ENCODE results near the gene DDX17. TPM values are rescaled to one million over a fixed set of nuclear protein-coding genes. Genes with fewer than 3 reads are reported as not detected.

Gene DDX17
- total and polyA plus RNA-seq, 2 experiments from 2014 or later, result 88.0 to 603 TPM

DNA sequence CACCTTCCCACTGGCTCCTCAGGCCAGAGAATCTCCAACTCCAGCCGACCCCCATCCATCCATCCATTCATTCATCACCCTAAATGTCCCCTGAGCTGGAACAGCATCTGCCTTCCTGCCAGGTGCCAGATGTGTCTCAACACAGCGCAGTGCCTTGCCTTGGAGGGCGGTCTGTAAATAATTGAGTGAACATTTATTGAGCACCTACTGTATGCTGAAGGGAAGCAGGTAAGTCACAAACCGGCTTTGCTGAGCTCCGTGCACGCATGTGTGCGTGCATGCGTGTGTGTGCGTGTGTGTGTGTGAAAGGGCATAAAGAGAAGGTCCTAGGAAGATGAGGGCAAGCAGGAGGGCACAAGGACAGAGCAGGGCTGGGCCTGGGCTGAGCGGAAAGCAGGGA lies 61.3 kb downstream of the DDX17 start:
- Mint-ChIP-seq H3K27me3 (ENCODE audit: insufficient read depth, low read depth, poor library complexity) (peaks cover 15% of the 10 kb centered on the region), H3K4me3 (no peak overlapping the region), H3K27ac (no peak overlapping the region), H3K9me3 (no peaks in the 10 kb centered on the region; the same call in 2 of the 3 replicates), H3K36me3 (ENCODE audit: low read depth) (no peaks in the 10 kb centered on the region), H3K4me1 (peaks cover 7% of the 10 kb centered on the region; the same call in 2 of the 3 replicates)
- DNase-seq (ENCODE audit: low spot score) (no peak), ATAC-seq (no peak)
- H3K9me2 ChIP-seq (ENCODE audit: insufficient read depth), result no peaks in the 10 kb centered on the region
- no peaks in the 10 kb centered on the region for H3K4me1 ChIP-seq (ENCODE audit: insufficient read depth)
- no peak overlapping the region for H3K4me2 ChIP-seq
- H4K20me1 ChIP-seq (replicated peaks; ENCODE audit: insufficient read depth), result no peaks in the 10 kb centered on the region
- TF ChIP-seq ZNF331 (CRISPR knock-in tag; IDR thresholded peaks at IDR 0.05; ENCODE audit: low read depth), result no peak
- no peaks in the 10 kb centered on the region for H3K27me3 ChIP-seq (ENCODE audit: insufficient read depth)
- H3K36me3 ChIP-seq (ENCODE audit: insufficient read depth), result no peaks in the 10 kb centered on the region
- no peak overlapping the region for H3K27ac ChIP-seq (ENCODE audit: low read depth)
- no peaks in the 10 kb centered on the region for H3F3A ChIP-seq (replicated peaks; ENCODE audit: low read depth)
- no peak overlapping the region for H2AFZ ChIP-seq
- no peaks in the 10 kb centered on the region for H3K79me2 ChIP-seq (replicated peaks; ENCODE audit: insufficient read depth)
- H3K4me3 ChIP-seq, result no peak overlapping the region

DNA sequence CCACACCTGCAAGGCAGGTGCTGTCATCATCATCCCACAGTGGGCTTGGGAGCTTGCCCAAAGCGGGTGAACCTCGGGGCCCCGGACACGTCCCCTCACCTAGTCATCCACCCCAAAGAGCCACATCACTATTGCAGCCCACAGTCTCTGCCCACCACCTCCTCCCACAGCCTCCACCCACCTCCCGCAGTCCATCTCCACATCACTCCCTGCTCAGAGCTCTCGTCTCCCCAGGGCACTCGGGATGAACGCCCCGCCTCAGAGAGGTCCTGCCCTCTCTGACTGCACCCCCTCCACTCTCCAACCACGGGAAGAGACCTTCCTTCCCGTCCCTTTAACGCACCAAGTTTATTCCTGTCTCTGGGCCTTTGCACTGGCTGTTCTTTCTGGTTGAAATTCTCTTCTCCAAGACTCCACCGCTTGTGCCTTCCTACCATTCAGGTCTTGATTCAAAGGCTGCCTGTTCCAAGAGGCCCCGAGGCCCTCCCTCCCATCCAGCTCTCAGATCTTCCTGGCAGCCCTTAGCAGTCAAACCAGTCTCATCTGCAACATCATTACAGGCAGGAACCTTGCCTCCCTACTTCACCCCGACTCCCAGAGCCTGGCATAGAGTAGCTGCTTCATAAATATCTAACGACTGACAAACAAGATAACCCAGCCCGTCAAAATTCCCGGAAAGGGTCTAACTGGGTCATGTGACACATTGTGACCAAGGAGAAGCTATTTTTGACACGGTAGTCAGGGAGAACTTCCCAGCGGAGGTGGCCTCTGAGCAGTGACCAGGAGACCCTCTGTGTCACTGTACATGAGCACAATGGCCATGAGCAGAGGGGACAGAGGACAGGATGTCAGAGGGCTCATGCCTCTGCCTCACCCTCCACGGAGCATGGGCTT lies 62.2 kb downstream of the DDX17 start:
- Histone ChIP-seq H2AFZ (no peak overlapping the region), H3K36me3 (ENCODE audit: insufficient read depth) (no peaks in the 10 kb centered on the region), H3F3A (replicated peaks; ENCODE audit: low read depth) (no peaks in the 10 kb centered on the region), H3K27me3 (ENCODE audit: insufficient read depth) (no peaks in the 10 kb centered on the region), H3K79me2 (replicated peaks; ENCODE audit: insufficient read depth) (no peaks in the 10 kb centered on the region), H3K9me2 (ENCODE audit: insufficient read depth) (no peaks in the 10 kb centered on the region), H4K20me1 (replicated peaks; ENCODE audit: insufficient read depth) (no peaks in the 10 kb centered on the region), H3K4me2 (no peak overlapping the region), H3K27ac (ENCODE audit: low read depth) (no peak overlapping the region), H3K4me1 (ENCODE audit: insufficient read depth) (no peaks in the 10 kb centered on the region), H3K4me3 (no peak overlapping the region)
- Mint-ChIP-seq H3K27ac (no peak overlapping the region), H3K9me3 (no peaks in the 10 kb centered on the region; the same call in 2 of the 3 replicates), H3K36me3 (ENCODE audit: low read depth) (no peaks in the 10 kb centered on the region), H3K27me3 (ENCODE audit: insufficient read depth, low read depth, poor library complexity) (peaks cover 11% of the 10 kb centered on the region), H3K4me3 (no peak overlapping the region), H3K4me1 (peaks cover 5% of the 10 kb centered on the region; the same call in 1 of the 3 replicates)
- no peak for DNase-seq (ENCODE audit: low spot score)
- no peak for ATAC-seq
- TF ChIP-seq, protein P1, sequence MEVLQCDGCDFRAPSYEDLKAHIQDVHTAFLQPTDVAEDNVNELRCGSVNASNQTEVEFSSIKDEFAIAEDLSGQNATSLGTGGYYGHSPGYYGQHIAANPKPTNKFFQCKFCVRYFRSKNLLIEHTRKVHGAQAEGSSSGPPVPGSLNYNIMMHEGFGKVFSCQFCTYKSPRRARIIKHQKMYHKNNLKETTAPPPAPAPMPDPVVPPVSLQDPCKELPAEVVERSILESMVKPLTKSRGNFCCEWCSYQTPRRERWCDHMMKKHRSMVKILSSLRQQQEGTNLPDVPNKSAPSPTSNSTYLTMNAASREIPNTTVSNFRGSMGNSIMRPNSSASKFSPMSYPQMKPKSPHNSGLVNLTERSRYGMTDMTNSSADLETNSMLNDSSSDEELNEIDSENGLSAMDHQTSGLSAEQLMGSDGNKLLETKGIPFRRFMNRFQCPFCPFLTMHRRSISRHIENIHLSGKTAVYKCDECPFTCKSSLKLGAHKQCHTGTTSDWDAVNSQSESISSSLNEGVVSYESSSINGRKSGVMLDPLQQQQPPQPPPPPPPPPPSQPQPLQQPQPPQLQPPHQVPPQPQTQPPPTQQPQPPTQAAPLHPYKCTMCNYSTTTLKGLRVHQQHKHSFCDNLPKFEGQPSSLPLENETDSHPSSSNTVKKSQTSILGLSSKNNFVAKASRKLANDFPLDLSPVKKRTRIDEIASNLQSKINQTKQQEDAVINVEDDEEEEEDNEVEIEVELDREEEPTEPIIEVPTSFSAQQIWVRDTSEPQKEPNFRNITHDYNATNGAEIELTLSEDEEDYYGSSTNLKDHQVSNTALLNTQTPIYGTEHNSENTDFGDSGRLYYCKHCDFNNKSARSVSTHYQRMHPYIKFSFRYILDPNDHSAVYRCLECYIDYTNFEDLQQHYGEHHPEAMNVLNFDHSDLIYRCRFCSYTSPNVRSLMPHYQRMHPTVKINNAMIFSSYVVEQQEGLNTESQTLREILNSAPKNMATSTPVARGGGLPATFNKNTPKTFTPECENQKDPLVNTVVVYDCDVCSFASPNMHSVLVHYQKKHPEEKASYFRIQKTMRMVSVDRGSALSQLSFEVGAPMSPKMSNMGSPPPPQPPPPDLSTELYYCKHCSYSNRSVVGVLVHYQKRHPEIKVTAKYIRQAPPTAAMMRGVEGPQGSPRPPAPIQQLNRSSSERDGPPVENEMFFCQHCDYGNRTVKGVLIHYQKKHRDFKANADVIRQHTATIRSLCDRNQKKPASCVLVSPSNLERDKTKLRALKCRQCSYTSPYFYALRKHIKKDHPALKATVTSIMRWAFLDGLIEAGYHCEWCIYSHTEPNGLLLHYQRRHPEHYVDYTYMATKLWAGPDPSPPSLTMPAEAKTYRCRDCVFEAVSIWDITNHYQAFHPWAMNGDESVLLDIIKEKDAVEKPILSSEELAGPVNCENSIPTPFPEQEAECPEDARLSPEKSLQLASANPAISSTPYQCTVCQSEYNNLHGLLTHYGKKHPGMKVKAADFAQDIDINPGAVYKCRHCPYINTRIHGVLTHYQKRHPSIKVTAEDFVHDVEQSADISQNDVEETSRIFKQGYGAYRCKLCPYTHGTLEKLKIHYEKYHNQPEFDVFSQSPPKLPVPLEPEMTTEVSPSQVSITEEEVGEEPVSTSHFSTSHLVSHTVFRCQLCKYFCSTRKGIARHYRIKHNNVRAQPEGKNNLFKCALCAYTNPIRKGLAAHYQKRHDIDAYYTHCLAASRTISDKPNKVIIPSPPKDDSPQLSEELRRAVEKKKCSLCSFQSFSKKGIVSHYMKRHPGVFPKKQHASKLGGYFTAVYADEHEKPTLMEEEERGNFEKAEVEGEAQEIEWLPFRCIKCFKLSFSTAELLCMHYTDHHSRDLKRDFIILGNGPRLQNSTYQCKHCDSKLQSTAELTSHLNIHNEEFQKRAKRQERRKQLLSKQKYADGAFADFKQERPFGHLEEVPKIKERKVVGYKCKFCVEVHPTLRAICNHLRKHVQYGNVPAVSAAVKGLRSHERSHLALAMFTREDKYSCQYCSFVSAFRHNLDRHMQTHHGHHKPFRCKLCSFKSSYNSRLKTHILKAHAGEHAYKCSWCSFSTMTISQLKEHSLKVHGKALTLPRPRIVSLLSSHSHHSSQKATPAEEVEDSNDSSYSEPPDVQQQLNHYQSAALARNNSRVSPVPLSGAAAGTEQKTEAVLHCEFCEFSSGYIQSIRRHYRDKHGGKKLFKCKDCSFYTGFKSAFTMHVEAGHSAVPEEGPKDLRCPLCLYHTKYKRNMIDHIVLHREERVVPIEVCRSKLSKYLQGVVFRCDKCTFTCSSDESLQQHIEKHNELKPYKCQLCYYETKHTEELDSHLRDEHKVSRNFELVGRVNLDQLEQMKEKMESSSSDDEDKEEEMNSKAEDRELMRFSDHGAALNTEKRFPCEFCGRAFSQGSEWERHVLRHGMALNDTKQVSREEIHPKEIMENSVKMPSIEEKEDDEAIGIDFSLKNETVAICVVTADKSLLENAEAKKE (CRISPR knock-in tag; IDR thresholded peaks at IDR 0.05), result no peak
- TF ChIP-seq, protein P2, sequence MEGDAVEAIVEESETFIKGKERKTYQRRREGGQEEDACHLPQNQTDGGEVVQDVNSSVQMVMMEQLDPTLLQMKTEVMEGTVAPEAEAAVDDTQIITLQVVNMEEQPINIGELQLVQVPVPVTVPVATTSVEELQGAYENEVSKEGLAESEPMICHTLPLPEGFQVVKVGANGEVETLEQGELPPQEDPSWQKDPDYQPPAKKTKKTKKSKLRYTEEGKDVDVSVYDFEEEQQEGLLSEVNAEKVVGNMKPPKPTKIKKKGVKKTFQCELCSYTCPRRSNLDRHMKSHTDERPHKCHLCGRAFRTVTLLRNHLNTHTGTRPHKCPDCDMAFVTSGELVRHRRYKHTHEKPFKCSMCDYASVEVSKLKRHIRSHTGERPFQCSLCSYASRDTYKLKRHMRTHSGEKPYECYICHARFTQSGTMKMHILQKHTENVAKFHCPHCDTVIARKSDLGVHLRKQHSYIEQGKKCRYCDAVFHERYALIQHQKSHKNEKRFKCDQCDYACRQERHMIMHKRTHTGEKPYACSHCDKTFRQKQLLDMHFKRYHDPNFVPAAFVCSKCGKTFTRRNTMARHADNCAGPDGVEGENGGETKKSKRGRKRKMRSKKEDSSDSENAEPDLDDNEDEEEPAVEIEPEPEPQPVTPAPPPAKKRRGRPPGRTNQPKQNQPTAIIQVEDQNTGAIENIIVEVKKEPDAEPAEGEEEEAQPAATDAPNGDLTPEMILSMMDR (conservative IDR thresholded peaks at IDR 0.05; ENCODE audit: low read depth in 2 of 2), result no peak
- TF ChIP-seq, protein P3, sequence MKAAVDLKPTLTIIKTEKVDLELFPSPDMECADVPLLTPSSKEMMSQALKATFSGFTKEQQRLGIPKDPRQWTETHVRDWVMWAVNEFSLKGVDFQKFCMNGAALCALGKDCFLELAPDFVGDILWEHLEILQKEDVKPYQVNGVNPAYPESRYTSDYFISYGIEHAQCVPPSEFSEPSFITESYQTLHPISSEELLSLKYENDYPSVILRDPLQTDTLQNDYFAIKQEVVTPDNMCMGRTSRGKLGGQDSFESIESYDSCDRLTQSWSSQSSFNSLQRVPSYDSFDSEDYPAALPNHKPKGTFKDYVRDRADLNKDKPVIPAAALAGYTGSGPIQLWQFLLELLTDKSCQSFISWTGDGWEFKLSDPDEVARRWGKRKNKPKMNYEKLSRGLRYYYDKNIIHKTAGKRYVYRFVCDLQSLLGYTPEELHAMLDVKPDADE (IDR thresholded peaks at IDR 0.05), result no peak
- TF ChIP-seq STAT1 (IDR thresholded peaks at IDR 0.05; ENCODE audit: unreplicated experiment), result no peak
- TF ChIP-seq POLR2AphosphoS5 (IDR thresholded peaks at IDR 0.05; ENCODE audit: low read depth), result no peak
- no peak for TF ChIP-seq EZH2 (IDR thresholded peaks at IDR 0.05; ENCODE audit: low read depth, unreplicated experiment)
- TF ChIP-seq NANOG (IDR thresholded peaks at IDR 0.05; ENCODE audit: borderline replicate concordance), result no peak
- TF ChIP-seq ZNF114 (CRISPR knock-in tag; IDR thresholded peaks at IDR 0.05), result no peak
- no peak for TF ChIP-seq JUNB (IDR thresholded peaks at IDR 0.05; ENCODE audit: unreplicated experiment)
- no peak for TF ChIP-seq CREB1 (CRISPR knock-in tag; IDR thresholded peaks at IDR 0.05; ENCODE audit: low read depth)
- no peak for TF ChIP-seq ZNF331 (CRISPR knock-in tag; IDR thresholded peaks at IDR 0.05; ENCODE audit: low read depth)

Data from GM23338 (cell line).